Breast epithelium (tissue), 4 donors: ENCODE measurements around the gene PDE6A. TPM values are rescaled to one million over a fixed set of nuclear protein-coding genes. Genes with fewer than 3 reads are reported as not detected.

ENCODE experiments used
- DNase-seq, 2 donors: peaks; one replicate each; pipeline ENCODE4 v3.0.0-alpha.2; 2019; ENCODE audit warnings: low spot score in 2 of 2
- H3K27ac ChIP-seq, 2 donors: fragments of 200-600 bp; sonication (generic) in 1 of 2; one replicate each; pipeline ENCODE4 v1.5.1; 2016 to 2019; ENCODE audit warnings: mild to moderate bottlenecking in 1 of 2
- H3K27me3 ChIP-seq, 2 donors: fragments of 200-600 bp; sonication (generic) in 1 of 2; one replicate each; pipeline versions ENCODE4 v1.5.1 to v1.6.0; 2017 to 2019; ENCODE audit warnings: control low read depth in 1 of 2, mild to moderate bottlenecking in 1 of 2
- H3K36me3 ChIP-seq: fragments of 200-600 bp; one replicate; pipeline ENCODE4 v1.5.1; 2019
- H3K4me1 ChIP-seq, 2 donors: fragments of 200-600 bp; sonication (generic); one replicate each; pipeline ENCODE4 v1.5.1; 2016 to 2019; ENCODE audit warnings: control low read depth in 1 of 2
- H3K4me3 ChIP-seq, 3 donors: fragments of 200-600 bp; sonication (generic); 1 replicate in 2 of 3; 2 replicates in 1 of 3; pipeline ENCODE4 v1.5.1; 2016 to 2019; ENCODE audit warnings: mild to moderate bottlenecking in 3 of 3, moderate library complexity in 2 of 3
- H3K9me3 ChIP-seq, 2 donors: fragments of 200-600 bp; sonication (generic) in 1 of 2; one replicate each; pipeline ENCODE4 v1.5.1; 2016 to 2019; ENCODE audit warnings: control low read depth in 1 of 2
- CTCF ChIP-seq, 3 donors: fragments of 450-650 bp; IDR thresholded peaks; one replicate each; pipeline ENCODE4 v1.5.1; 2016 to 2017; ENCODE audit warnings: antibody characterized with exemption in 3 of 3, mild to moderate bottlenecking in 3 of 3, moderate library complexity in 3 of 3
- POLR2A ChIP-seq: fragments of 450-650 bp; IDR thresholded peaks from one replicate; pipeline ENCODE4 v1.6.1; 2016; ENCODE audit warnings: antibody characterized with exemption, mild to moderate bottlenecking, moderate library complexity
- POLR2AphosphoS5 ChIP-seq, 3 donors: sonication (generic); formaldehyde crosslinking; IDR thresholded peaks; one replicate each; pipeline ENCODE4 v1.6.1; 2017; ENCODE audit warnings: antibody characterized with exemption in 3 of 3
- intact Hi-C: fragments of 100-400 bp; cut with DNase I; formaldehyde crosslinking; loops from one replicate; pipeline ENCODE4 v1.15.1; 2023; ENCODE audit warnings: low total_unique reads
- total RNA-seq, 3 donors: library from RNA; depleted of rRNA; stranded (reverse); fragments of >200 nt; gene quantifications; one replicate each; pipeline ENCODE4 v1.1.0, GENCODE V29; 2016

PDE6A gene
- total RNA-seq, 3 donors from 2014 or later: under 0.01 to 0.15 TPM; not detected in 1

- H3K4me1 ChIP-seq: no peaks in the 10 kb centered on the region
- TF ChIP-seq POLR2A (no peak), POLR2AphosphoS5 (IDR thresholded peaks at IDR 0.05) (no peak), CTCF (IDR thresholded peaks at IDR 0.05) (no peak)
- no peaks in the 10 kb centered on the region for H3K9me3 ChIP-seq
- no peak for DNase-seq
- no peak overlapping the region for H3K4me3 ChIP-seq
- intact Hi-C loops: loop anchor here (10.0 kb wide), 1 partner anchor 153 kb away; no protein-coding TSS in a partner anchor
- no peaks in the 10 kb centered on the region for H3K27me3 ChIP-seq
- H3K27ac ChIP-seq: no peak overlapping the region
- no peaks in the 10 kb centered on the region for H3K36me3 ChIP-seq
Measured at GRCh38 chr5:149831492-149831891, 113.1 kb downstream of the PDE6A start.

- Histone ChIP-seq H3K36me3 (no peaks in the 10 kb centered on the region), H3K27ac (no peak overlapping the region), H3K9me3 (no peaks in the 10 kb centered on the region), H3K27me3 (no peaks in the 10 kb centered on the region), H3K4me3 (no peak overlapping the region), H3K4me1 (no peaks in the 10 kb centered on the region)
- no peak for DNase-seq
- TF ChIP-seq POLR2AphosphoS5 (IDR thresholded peaks at IDR 0.05): no peak
- no peak for TF ChIP-seq CTCF (IDR thresholded peaks at IDR 0.05)
- TF ChIP-seq POLR2A: no peak
- intact Hi-C loops: loop anchor here (10.0 kb wide), 1 partner anchor 154 kb away; no protein-coding TSS in a partner anchor
Measured at GRCh38 chr5:149830579-149830978, 114.0 kb downstream of the PDE6A start.

- Histone ChIP-seq H3K9me3 (no peaks in the 10 kb centered on the region), H3K27ac (no peak overlapping the region), H3K4me1 (no peaks in the 10 kb centered on the region), H3K36me3 (no peaks in the 10 kb centered on the region), H3K27me3 (no peaks in the 10 kb centered on the region), H3K4me3 (no peak overlapping the region)
- no peak for DNase-seq
- intact Hi-C loops: loop anchor here (5.0 to 10.0 kb wide), 4 partner anchors 95 to 1367 kb away; partner anchors contain the start of gene PPARGC1B
- TF ChIP-seq CTCF (IDR thresholded peaks at IDR 0.05) (no peak), POLR2AphosphoS5 (IDR thresholded peaks at IDR 0.05) (no peak), POLR2A (no peak)
Measured at GRCh38 chr5:149829954-149830353, 114.6 kb downstream of the PDE6A start.

DNA sequence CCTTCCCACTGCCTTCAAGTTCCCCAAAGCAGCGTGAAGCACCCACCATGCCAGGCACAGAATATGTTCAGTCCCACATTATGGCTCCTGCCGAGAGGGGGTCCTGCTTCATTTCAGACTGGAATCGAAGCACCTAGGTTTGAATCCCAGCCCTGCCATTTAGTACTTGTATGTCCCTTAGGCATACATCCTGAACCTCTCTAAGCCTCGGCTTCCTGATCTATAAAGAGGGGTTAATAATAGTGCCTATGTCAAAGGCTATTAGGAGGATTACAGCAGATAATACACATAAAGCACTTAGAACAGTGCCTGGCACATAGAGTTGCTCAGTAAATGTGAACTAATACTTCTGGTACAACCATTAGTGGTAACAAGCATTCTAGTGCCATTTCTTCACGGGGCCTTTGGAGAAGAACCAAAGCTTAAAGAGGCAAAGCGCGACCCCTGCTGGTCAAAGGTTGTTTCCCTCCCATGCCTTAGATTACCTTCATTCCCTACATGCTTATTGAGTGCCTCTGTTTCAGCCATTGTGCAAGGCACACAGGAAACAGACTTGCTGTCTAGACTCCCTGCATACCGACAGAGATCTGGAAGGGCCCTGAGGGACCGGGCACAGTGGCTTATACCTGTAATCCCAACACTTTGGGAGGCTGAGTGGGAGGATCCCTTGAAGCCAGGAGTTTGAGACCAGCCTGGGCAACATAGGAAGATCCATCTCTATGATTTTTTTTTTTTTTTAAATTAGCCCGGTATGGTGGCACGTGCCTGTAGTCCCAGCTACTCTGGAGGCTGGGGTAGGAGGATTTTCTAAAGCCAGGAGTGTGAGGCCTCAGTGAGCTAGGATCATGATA, 116.2 kb downstream of the PDE6A start:
- intact Hi-C loops: loop anchor here (5.0 to 10.0 kb wide), 3 partner anchors 94 to 1369 kb away; partner anchors contain the start of gene PPARGC1B
- peak; percentile 75 to 93 (median 85) for TF ChIP-seq CTCF (IDR thresholded peaks at IDR 0.05)
- no peak for TF ChIP-seq POLR2A
- peak in 2 of 3 donors; percentile 48 to 57 for TF ChIP-seq POLR2AphosphoS5 (IDR thresholded peaks at IDR 0.05)
- Histone ChIP-seq H3K36me3 (no peaks in the 10 kb centered on the region), H3K27me3 (no peaks in the 10 kb centered on the region), H3K4me3 (no peak overlapping the region), H3K9me3 (no peaks in the 10 kb centered on the region), H3K4me1 (no peaks in the 10 kb centered on the region), H3K27ac (no peak overlapping the region)
- DNase-seq: peak; percentile 85 to 89

GRCh38 chr5:149827546-149827945, 117.0 kb downstream of the PDE6A start:
- H3K4me1 ChIP-seq: no peaks in the 10 kb centered on the region
- intact Hi-C loops: loop anchor here (5.0 to 10.0 kb wide), 3 partner anchors 93 to 1370 kb away; partner anchors contain the start of gene PPARGC1B

More at GRCh38 chr5:149827546-149827945, 117.0 kb downstream of the PDE6A start:
- Histone ChIP-seq H3K36me3 (no peaks in the 10 kb centered on the region), H3K9me3 (no peaks in the 10 kb centered on the region), H3K4me3 (no peak overlapping the region), H3K27ac (no peak overlapping the region), H3K27me3 (no peaks in the 10 kb centered on the region)
- no peak for TF ChIP-seq POLR2A
- no peak for TF ChIP-seq CTCF (IDR thresholded peaks at IDR 0.05)
- no peak for TF ChIP-seq POLR2AphosphoS5 (IDR thresholded peaks at IDR 0.05)
- no peak for DNase-seq
